ENCODE measurements around the gene GDPD1. TPM values are rescaled to one million over a fixed set of nuclear protein-coding genes. Genes with fewer than 3 reads are reported as not detected.

Gene GDPD1
- polyA plus RNA-seq, 3 donors = 0.50 to 1.6 (median 1.6) TPM

- Histone ChIP-seq H3K9me3 (replicated peaks in 1 of 2; ENCODE audit: control insufficient read depth in 1 of 2, insufficient read depth in 1 of 2, low read length in 2 of 2) (no peaks in the 10 kb centered on the region), H3K27me3 (ENCODE audit: control insufficient read depth in 2 of 2, insufficient read depth in 2 of 2, low read length in 2 of 2) (no peaks in the 10 kb centered on the region), H3K36me3 (replicated peaks in 1 of 2; ENCODE audit: control insufficient read depth in 1 of 2, insufficient read depth in 2 of 2, low read length in 2 of 2) (no peaks in the 10 kb centered on the region), H3K79me2 (ENCODE audit: insufficient read depth, low read length) (no peaks in the 10 kb centered on the region), H3K27ac (ENCODE audit: low read depth in 1 of 2, low read length in 2 of 2) (no peak overlapping the region), H2AFZ (ENCODE audit: insufficient read depth, low read depth, low read length, poor library complexity, severe bottlenecking) (no peak overlapping the region), H3K4me3 (replicated peaks in 1 of 3; ENCODE audit: low read depth in 2 of 3, low read length in 3 of 3) (no peak overlapping the region), H4K20me1 (ENCODE audit: insufficient read depth, low read length) (no peaks in the 10 kb centered on the region), H3K9ac (ENCODE audit: insufficient read depth, low read length, poor library complexity, severe bottlenecking) (no peak overlapping the region), H3K4me1 (ENCODE audit: control insufficient read depth in 1 of 2, insufficient read depth in 2 of 2, low read length in 2 of 2) (no peaks in the 10 kb centered on the region), H3K4me2 (replicated peaks; ENCODE audit: extremely low read depth, low read length, poor library complexity, severe bottlenecking) (no peak overlapping the region)
- DNase-seq = no peak
- no peak overlapping the region for H3K4me3 Mint-ChIP-seq
- intact Hi-C loops (cut with micrococcal nuclease) = no loop called here
- WGBS (ENCODE audit: insufficient coverage) = no CpG with 5 or more reads among the region's 2 CpGs
- no peaks in the 10 kb centered on the region for H3K9me3 Mint-ChIP-seq
- H3K27ac Mint-ChIP-seq = no peak overlapping the region
- no peaks in the 10 kb centered on the region for H3K36me3 Mint-ChIP-seq
- no peaks in the 10 kb centered on the region for H3K4me1 Mint-ChIP-seq
- peaks cover 0 to 2% (median 0%) of the 10 kb centered on the region in 3 donors for H3K27me3 Mint-ChIP-seq (ENCODE audit: low read depth in 3 of 3)
- TF ChIP-seq CTCF (IDR thresholded peaks at IDR 0.05) = no peak
These were observed 40.4 kb downstream of the GDPD1 start for GRCh38 chr17:59260722-59261121.

- no peaks in the 10 kb centered on the region for H3K79me2 ChIP-seq (ENCODE audit: insufficient read depth, low read length)
- Mint-ChIP-seq H3K9me3 (peaks cover 0 to 1% (median 0%) of the 10 kb centered on the region in 7 donors), H3K27me3 (ENCODE audit: low read depth in 3 of 3) (no peaks in the 10 kb centered on the region), H3K36me3 (no peaks in the 10 kb centered on the region), H3K4me1 (peaks cover 11% of the 10 kb centered on the region), H3K4me3 (no peak overlapping the region), H3K27ac (peak overlapping the region in 4 of 7 donors; percentile 30 to 63 (median 54))
- no peak overlapping the region for H3K9ac ChIP-seq (ENCODE audit: insufficient read depth, low read length, poor library complexity, severe bottlenecking)
- H3K27me3 ChIP-seq (ENCODE audit: control insufficient read depth in 2 of 2, insufficient read depth in 2 of 2, low read length in 2 of 2) = no peaks in the 10 kb centered on the region
- H3K4me2 ChIP-seq (replicated peaks; ENCODE audit: extremely low read depth, low read length, poor library complexity, severe bottlenecking) = peak overlapping the region; percentile 8
- no CpG with 5 or more reads among the region's 4 CpGs for WGBS (ENCODE audit: insufficient coverage)
- no peaks in the 10 kb centered on the region for H3K9me3 ChIP-seq (replicated peaks in 1 of 2; ENCODE audit: control insufficient read depth in 1 of 2, insufficient read depth in 1 of 2, low read length in 2 of 2)
- H4K20me1 ChIP-seq (ENCODE audit: insufficient read depth, low read length) = no peaks in the 10 kb centered on the region
- peak overlapping the region in 1 of 2 donors; percentile 23 for H3K27ac ChIP-seq (ENCODE audit: low read depth in 1 of 2, low read length in 2 of 2)
- intact Hi-C loops (cut with micrococcal nuclease) = no loop called here
- peak overlapping the region; percentile 10 for H2AFZ ChIP-seq (ENCODE audit: insufficient read depth, low read depth, low read length, poor library complexity, severe bottlenecking)
- peaks cover 6 to 9% of the 10 kb centered on the region in 2 donors for H3K4me1 ChIP-seq (ENCODE audit: control insufficient read depth in 1 of 2, insufficient read depth in 2 of 2, low read length in 2 of 2)
- TF ChIP-seq CTCF (IDR thresholded peaks at IDR 0.05) = no peak
- no peaks in the 10 kb centered on the region for H3K36me3 ChIP-seq (replicated peaks in 1 of 2; ENCODE audit: control insufficient read depth in 1 of 2, insufficient read depth in 2 of 2, low read length in 2 of 2)
- H3K4me3 ChIP-seq (replicated peaks in 1 of 3; ENCODE audit: low read depth in 2 of 3, low read length in 3 of 3) = peak overlapping the region in 1 of 3 experiments; percentile 19
- DNase-seq = peak in 2 of 3 donors; percentile 30 to 33
These were observed 46.4 kb downstream of the GDPD1 start for GRCh38 chr17:59266745-59267144.

All from CD14-positive monocyte (primary cell).